Brain microvascular endothelial cell (primary cell): ENCODE data around the gene FRMD4B.

Experiments used
- DNase-seq: peaks from one replicate; pipeline ENCODE4 v3.0.0-alpha.2; 2020
- H3K27ac ChIP-seq: fragments of 250-450 bp; sonication (Bioruptor Pico); 2 replicates; pipeline ENCODE4 v1.5.1; 2020; ENCODE audit warnings: mild to moderate bottlenecking, moderate library complexity
- H3K27me3 ChIP-seq: fragments of 250-450 bp; sonication (Bioruptor Pico); replicated peaks from 2 replicates; pipeline ENCODE4 v1.5.1; 2020; ENCODE audit warnings: mild to moderate bottlenecking
- H3K36me3 ChIP-seq: fragments of 250-450 bp; sonication (Bioruptor Pico); replicated peaks from 2 replicates; pipeline ENCODE4 v1.5.1; 2020; ENCODE audit warnings: mild to moderate bottlenecking
- H3K4me3 ChIP-seq: 2 replicates; pipeline ENCODE4 v1.5.1; 2011; ENCODE audit warnings: low read depth, mild to moderate bottlenecking, control low read depth, low read length, moderate library complexity
- in situ Hi-C: cut with HindIII; loops from 2 replicates; pipeline ENCODE4 v1.10.0; 2017; ENCODE audit warnings: low sequenced_read_pairs, low pct_ligation_motif_present
- TF ChIP-seq, protein P1 (sequence below): IDR thresholded peaks from 2 replicates; pipeline ENCODE4 v1.5.1; 2011; ENCODE audit warnings: low read depth, mild to moderate bottlenecking, moderate library complexity, low read length, control low read depth, inconsistent platforms; ENCODE audit errors: missing control alignments

FRMD4B gene

DNA sequence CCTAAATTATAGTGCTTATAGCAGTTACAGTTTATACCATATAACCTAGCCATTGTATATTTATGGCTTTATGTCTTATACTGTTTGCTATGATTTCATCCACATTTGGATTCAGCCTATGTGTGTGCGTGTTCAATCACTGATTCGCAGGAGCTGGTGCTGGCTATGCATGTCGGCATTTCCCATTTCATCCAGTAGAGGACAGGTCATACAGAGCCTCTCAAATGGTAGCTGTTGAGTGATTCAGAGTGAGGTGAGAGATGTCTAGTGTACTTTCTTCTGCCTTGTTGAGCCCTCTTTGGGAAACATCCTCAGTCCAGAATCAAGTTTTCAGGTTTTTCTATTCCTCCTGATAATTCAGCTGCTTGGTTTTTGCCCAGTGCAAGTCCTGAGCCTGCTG is 76.1 kb downstream of the FRMD4B start:
- H3K27ac ChIP-seq = no peak overlapping the region
- in situ Hi-C loops = loop anchor here (25.0 kb wide), 1 partner anchor 102 kb away; no protein-coding TSS in a partner anchor
- no peaks in the 10 kb centered on the region for H3K36me3 ChIP-seq
- DNase-seq = peak; percentile 55
- TF ChIP-seq, protein P1, sequence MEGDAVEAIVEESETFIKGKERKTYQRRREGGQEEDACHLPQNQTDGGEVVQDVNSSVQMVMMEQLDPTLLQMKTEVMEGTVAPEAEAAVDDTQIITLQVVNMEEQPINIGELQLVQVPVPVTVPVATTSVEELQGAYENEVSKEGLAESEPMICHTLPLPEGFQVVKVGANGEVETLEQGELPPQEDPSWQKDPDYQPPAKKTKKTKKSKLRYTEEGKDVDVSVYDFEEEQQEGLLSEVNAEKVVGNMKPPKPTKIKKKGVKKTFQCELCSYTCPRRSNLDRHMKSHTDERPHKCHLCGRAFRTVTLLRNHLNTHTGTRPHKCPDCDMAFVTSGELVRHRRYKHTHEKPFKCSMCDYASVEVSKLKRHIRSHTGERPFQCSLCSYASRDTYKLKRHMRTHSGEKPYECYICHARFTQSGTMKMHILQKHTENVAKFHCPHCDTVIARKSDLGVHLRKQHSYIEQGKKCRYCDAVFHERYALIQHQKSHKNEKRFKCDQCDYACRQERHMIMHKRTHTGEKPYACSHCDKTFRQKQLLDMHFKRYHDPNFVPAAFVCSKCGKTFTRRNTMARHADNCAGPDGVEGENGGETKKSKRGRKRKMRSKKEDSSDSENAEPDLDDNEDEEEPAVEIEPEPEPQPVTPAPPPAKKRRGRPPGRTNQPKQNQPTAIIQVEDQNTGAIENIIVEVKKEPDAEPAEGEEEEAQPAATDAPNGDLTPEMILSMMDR = peak; percentile 79
- no peak overlapping the region for H3K4me3 ChIP-seq
- H3K27me3 ChIP-seq = no peaks in the 10 kb centered on the region

DNA sequence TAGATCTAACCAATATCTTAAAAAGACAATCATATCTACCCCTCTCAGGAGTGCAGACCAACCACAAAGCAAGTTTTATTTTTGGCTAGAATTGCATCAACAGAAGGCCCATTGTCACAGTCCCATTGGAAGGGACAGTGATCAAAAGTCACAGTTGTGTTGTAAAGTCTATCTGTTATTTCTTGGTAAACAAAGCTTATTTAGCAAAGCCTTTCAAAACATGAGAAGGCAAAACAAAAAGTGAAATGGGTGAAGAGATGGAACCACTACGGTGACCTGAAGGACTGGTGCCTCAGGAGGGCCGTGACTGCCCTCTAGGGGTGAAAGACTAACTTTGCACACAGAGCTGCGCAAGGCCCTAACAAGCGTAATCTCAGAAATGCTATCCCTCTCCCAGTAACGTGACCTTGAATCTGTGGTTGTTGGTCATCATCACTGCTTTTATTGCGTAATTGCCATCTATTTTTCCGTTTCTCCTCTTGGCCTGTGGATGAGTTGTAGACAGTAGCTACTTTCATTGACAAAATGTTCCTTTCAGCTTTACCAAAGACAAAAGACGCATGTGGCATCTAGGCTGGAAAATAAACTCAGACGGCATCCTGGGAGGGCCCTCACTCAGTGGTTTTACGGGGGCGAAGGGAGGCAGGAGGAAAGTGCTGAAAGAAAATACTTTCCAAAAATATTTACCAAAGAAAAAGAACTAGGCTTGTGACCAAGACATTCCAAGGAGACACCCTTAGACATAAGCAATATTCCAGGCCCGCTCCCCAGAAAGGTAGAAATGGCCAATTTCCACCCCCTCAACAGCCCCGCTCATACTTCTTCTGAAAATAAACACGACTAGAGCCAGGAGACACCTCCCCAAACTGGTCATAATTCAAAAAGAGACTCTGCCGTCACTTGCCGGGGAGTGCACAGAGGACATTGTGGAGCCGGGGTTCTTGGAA is 79.4 kb downstream of the FRMD4B start:
- Histone ChIP-seq H3K27ac (no peak overlapping the region), H3K36me3 (no peaks in the 10 kb centered on the region), H3K4me3 (no peak overlapping the region), H3K27me3 (no peaks in the 10 kb centered on the region)
- peak; percentile 84 for DNase-seq
- TF ChIP-seq, protein P1 = peak; percentile 94
- in situ Hi-C loops = loop anchor here (25.0 kb wide), 1 partner anchor 106 kb away; no protein-coding TSS in a partner anchor

DNA sequence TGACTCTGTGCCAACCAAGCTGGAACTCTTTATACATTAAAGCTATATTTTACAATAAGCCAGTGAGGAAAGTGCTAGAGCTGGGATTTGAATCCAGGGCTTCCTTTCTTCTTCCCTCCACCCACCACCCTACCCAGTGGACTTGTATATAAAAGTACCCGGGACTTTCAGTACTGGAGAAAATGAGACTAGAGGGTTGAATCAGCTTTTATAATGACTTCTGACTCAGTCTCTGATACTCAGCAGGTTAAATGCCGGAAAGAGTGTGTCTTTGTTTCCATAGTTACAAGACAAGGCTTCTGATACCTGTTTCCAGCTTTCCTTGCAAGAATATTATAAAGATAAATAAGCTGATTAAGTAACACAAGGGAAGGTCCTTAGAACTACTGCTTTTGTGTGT is 80.9 kb downstream of the FRMD4B start:
- no peaks in the 10 kb centered on the region for H3K36me3 ChIP-seq

GRCh38 chr3:69304396-69304795 is 81.5 kb downstream of the FRMD4B start:
- TF ChIP-seq, protein P1 = no peak
- Histone ChIP-seq H3K27ac (no peak overlapping the region), H3K4me3 (no peak overlapping the region), H3K36me3 (no peaks in the 10 kb centered on the region), H3K27me3 (no peaks in the 10 kb centered on the region)
- DNase-seq = no peak
- in situ Hi-C loops = loop anchor here (25.0 kb wide), 1 partner anchor 108 kb away; no protein-coding TSS in a partner anchor

More for the DNA sequence above, 80.9 kb downstream of the FRMD4B start:
- no peak for DNase-seq
- Histone ChIP-seq H3K4me3 (no peak overlapping the region), H3K27me3 (no peaks in the 10 kb centered on the region), H3K27ac (no peak overlapping the region)
- in situ Hi-C loops = loop anchor here (25.0 kb wide), 1 partner anchor 107 kb away; no protein-coding TSS in a partner anchor
- TF ChIP-seq, protein P1 = no peak

- H3K27me3 ChIP-seq = no peaks in the 10 kb centered on the region
- TF ChIP-seq, protein P1 = no peak
- DNase-seq = peak; percentile 27
- no peak overlapping the region for H3K27ac ChIP-seq
- no peaks in the 10 kb centered on the region for H3K36me3 ChIP-seq
- H3K4me3 ChIP-seq = no peak overlapping the region
- in situ Hi-C loops = loop anchor here (25.0 kb wide), 1 partner anchor 112 kb away; no protein-coding TSS in a partner anchor
Measured at GRCh38 chr3:69300296-69300695, 85.6 kb downstream of the FRMD4B start.
